Progenitor cell of endocrine pancreas (in vitro differentiated cells): ENCODE data around the gene SPANXN3. TPM values are rescaled to one million over a fixed set of nuclear protein-coding genes. Genes with fewer than 3 reads are reported as not detected.
"Not testable (repeated sequence)": the region's sequence is repeated elsewhere in the genome, so short reads cannot be mapped to it uniquely, and the experiment has no call there.

Experiments used
- DNase-seq: peaks from one replicate; pipeline ENCODE4 v3.0.0; 2021; ENCODE audit warnings: low spot score; ENCODE audit not compliant: unreplicated experiment
- H3K27ac Mint-ChIP-seq: 2 replicates; pipeline ENCODE4 v1.8.0; 2021; ENCODE audit warnings: mild to moderate bottlenecking, moderate library complexity, mixed read lengths
- H3K27me3 Mint-ChIP-seq: 2 replicates; pipeline ENCODE4 v1.8.0; 2021; ENCODE audit warnings: mixed read lengths
- H3K36me3 Mint-ChIP-seq: 2 replicates; pipeline ENCODE4 v1.8.0; 2022; ENCODE audit warnings: mixed read lengths; ENCODE audit not compliant: insufficient read depth
- H3K4me1 Mint-ChIP-seq: 2 replicates; pipeline ENCODE4 v1.8.0; 2021; ENCODE audit warnings: low read depth, mixed read lengths
- H3K4me3 Mint-ChIP-seq: 2 replicates; pipeline ENCODE4 v1.8.0; 2021; ENCODE audit warnings: low read depth, mild to moderate bottlenecking, moderate library complexity, mixed read lengths
- H3K9me3 Mint-ChIP-seq: 2 replicates; pipeline ENCODE4 v1.8.0; 2021; ENCODE audit warnings: low read depth, mixed read lengths
- long read RNA-seq: library from polyadenylated mRNA; unstranded; transcript quantifications from one replicate; pipeline ENCODE4 v2.0.0, GENCODE V29; 2020
- total RNA-seq: library from RNA; stranded (reverse); gene quantifications from 2 replicates; pipeline ENCODE4 v1.2.1, GENCODE V29; 2021
- TF ChIP-seq, protein P1 (sequence below): fragments of 200-600 bp; sonication (generic); IDR thresholded peaks from one replicate; pipeline ENCODE4 v1.5.0; 2021; ENCODE audit warnings: antibody characterized with exemption, mild to moderate bottlenecking; ENCODE audit not compliant: unreplicated experiment

SPANXN3 gene
- not detected in 2 replicates for total RNA-seq
- long read RNA-seq, result 0 reads

GRCh38 chrX:143517375-143517774, at the start of gene SPANXN3:
Gene SPANXN3 (minus strand): TSS chrX:143517475. CDS start chrX:143517391, 84 bp downstream.
- not testable (repeated sequence) for H3K4me1 Mint-ChIP-seq, H3K27ac Mint-ChIP-seq, H3K36me3 Mint-ChIP-seq, H3K4me3 Mint-ChIP-seq, DNase-seq, H3K27me3 Mint-ChIP-seq
- H3K9me3 Mint-ChIP-seq, result peaks cover 46% of the 10 kb centered on the region

DNA sequence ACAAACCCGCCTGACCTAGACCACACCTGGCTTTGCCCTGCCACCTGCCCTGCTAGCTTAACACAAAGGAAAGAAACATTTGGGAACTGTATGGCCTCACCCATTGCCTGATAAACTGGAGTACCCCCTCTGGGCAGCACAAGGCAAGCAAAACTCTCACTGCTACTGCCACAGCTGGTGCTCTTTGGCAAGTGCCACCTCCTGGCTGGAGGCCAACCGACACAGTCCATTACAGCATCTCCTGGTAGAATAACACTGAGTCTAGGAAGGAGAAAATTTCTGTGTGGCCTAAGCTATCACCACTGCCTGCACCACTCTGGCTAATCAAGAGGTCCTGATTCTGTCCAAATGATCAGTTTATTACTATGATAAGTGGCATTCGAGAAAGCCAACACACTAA, 18.9 kb upstream of the SPANXN3 start:
- Mint-ChIP-seq H3K4me1 (no peaks in the 10 kb centered on the region), H3K36me3 (no peaks in the 10 kb centered on the region), H3K27me3 (no peaks in the 10 kb centered on the region), H3K27ac (no peak overlapping the region), H3K4me3 (no peak overlapping the region), H3K9me3 (peaks cover 30% of the 10 kb centered on the region)
- TF ChIP-seq, protein P1, sequence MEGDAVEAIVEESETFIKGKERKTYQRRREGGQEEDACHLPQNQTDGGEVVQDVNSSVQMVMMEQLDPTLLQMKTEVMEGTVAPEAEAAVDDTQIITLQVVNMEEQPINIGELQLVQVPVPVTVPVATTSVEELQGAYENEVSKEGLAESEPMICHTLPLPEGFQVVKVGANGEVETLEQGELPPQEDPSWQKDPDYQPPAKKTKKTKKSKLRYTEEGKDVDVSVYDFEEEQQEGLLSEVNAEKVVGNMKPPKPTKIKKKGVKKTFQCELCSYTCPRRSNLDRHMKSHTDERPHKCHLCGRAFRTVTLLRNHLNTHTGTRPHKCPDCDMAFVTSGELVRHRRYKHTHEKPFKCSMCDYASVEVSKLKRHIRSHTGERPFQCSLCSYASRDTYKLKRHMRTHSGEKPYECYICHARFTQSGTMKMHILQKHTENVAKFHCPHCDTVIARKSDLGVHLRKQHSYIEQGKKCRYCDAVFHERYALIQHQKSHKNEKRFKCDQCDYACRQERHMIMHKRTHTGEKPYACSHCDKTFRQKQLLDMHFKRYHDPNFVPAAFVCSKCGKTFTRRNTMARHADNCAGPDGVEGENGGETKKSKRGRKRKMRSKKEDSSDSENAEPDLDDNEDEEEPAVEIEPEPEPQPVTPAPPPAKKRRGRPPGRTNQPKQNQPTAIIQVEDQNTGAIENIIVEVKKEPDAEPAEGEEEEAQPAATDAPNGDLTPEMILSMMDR, result no peak
- DNase-seq, result no peak

GRCh38 chrX:143502196-143502595, 15.1 kb downstream of the SPANXN3 start:
- H3K4me1 Mint-ChIP-seq, H3K4me3 Mint-ChIP-seq, H3K36me3 Mint-ChIP-seq, DNase-seq, H3K27ac Mint-ChIP-seq, H3K27me3 Mint-ChIP-seq: not testable (repeated sequence)
- H3K9me3 Mint-ChIP-seq, result peaks cover 35% of the 10 kb centered on the region

GRCh38 chrX:143500751-143501150, 16.5 kb downstream of the SPANXN3 start:
- H3K27ac Mint-ChIP-seq, result no peak overlapping the region
- H3K9me3 Mint-ChIP-seq, result peaks cover 47% of the 10 kb centered on the region
- TF ChIP-seq, protein P1, result no peak
- no peak overlapping the region for H3K4me3 Mint-ChIP-seq
- no peaks in the 10 kb centered on the region for H3K4me1 Mint-ChIP-seq
- DNase-seq, result no peak
- H3K36me3 Mint-ChIP-seq, result no peaks in the 10 kb centered on the region
- no peaks in the 10 kb centered on the region for H3K27me3 Mint-ChIP-seq

DNA sequence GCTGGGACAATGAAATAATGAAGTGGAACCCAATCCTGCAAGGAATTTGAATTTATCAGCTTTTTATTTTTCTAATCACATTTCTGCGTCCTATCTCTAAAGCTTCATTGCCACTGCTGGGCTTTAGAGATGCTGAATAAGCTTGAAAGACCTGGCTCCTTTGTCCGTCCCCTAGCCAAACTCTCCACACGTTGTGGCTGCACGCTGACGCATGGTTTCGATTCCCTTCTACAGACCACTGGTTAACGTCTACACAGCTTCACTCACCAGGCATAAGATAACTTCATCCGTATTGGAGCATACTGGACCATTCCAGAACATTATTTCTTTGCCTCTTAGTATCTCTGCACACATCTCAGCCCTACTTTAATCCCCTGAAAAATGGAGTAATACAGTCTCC, 31.2 kb downstream of the SPANXN3 start:
- Mint-ChIP-seq H3K4me3 (no peak overlapping the region), H3K27me3 (no peaks in the 10 kb centered on the region), H3K36me3 (no peaks in the 10 kb centered on the region), H3K27ac (no peak overlapping the region), H3K9me3 (peaks cover 20% of the 10 kb centered on the region), H3K4me1 (no peaks in the 10 kb centered on the region)
- DNase-seq, result no peak
- TF ChIP-seq, protein P1, result no peak

- Mint-ChIP-seq H3K9me3 (peaks cover 32% of the 10 kb centered on the region), H3K27ac (no peak overlapping the region), H3K36me3 (peaks cover 2% of the 10 kb centered on the region), H3K4me3 (no peak overlapping the region), H3K4me1 (no peaks in the 10 kb centered on the region), H3K27me3 (no peaks in the 10 kb centered on the region)
- TF ChIP-seq, protein P1, result no peak
- DNase-seq, result no peak
These were observed 40.5 kb downstream of the SPANXN3 start for GRCh38 chrX:143476751-143477150.
